Measurements from ENCODE around the gene TBC1D10B. TPM values are rescaled to one million over a fixed set of nuclear protein-coding genes. Genes with fewer than 3 reads are reported as not detected.
A peak's percentile ranks its signal among the peaks of the same experiment; 100 is the strongest.

TBC1D10B gene
- polyA plus RNA-seq (ENCODE audit: low read depth in 6 of 6), result 10 to 100 TPM in 3 of 6 donors, 1 to 10 TPM in 3; 6.2 to 16.9 (median 9.7) TPM

- no peaks in the 10 kb centered on the region for H3K9me3 Mint-ChIP-seq
- peak within 1 kb of the TSS; percentile 80 to 95 (median 90) for H3K4me3 Mint-ChIP-seq
- H3K4me1 Mint-ChIP-seq, result peaks cover 35 to 53% (median 53%) of the 10 kb centered on the region in 3 donors
- DNase-seq, result peak; percentile 100
- no peaks in the 10 kb centered on the region for H3K27me3 Mint-ChIP-seq
- peak; percentile 80 to 86 for ATAC-seq (ENCODE audit: low read depth in 2 of 2)
- H3K27ac Mint-ChIP-seq, result peak within 1 kb of the TSS; percentile 60 to 99 (median 89)
- H3K36me3 Mint-ChIP-seq, result no peaks in the 10 kb centered on the region
Measured at GRCh38 chr16:30370456-30371247, at the start of gene TBC1D10B. TBC1D10B (minus strand) TSS chr16:30370494; CDS start chr16:30370183, 311 bp downstream.

DNA sequence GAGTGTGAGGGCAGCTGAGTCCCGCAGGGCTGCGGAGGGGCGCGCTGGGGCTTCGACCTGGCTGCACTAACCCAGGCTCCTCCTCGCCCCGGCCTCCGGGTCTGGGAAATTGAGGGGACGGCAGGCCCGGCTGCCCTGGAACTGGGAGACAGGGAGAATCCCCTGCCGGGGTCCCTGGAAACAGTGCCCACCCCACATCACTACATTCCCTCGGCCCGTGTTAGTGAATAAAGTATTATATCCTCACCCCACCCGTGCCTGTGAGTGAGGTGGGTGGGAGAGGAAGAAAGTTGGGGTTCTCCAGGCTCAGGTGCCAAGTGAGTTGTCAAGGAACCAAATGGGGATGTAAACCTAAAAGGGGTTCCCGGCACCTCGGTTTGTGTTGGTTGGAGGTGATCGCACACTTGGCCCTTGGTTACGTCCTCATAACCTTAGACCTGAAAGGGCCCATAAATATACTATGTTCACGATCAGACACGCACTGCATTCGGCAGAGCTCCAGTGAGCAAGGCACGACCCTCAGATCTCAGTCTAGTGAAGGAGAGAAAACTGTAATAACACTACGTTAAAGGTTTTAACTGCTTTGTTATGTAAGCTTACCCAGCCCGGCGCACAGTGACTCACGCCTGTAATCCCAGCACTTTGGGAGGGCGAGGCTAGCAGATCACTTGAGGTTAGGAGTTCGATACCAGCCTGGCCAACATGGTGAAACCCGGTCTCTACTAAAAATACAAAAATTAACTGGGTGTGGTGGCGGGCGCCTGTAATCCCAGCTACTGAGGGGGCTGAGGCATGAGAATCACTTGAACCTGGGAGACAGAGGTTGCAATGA is 48.3 kb upstream of the TBC1D10B start:
- peaks cover 4 to 26% (median 16%) of the 10 kb centered on the region in 3 donors for H3K4me1 Mint-ChIP-seq
- peak overlapping the region in 5 of 6 donors; percentile 20 to 88 (median 75) for H3K27ac Mint-ChIP-seq
- ATAC-seq (ENCODE audit: low read depth in 2 of 2) (no peak), DNase-seq (no peak)
- H3K9me3 Mint-ChIP-seq, result no peaks in the 10 kb centered on the region
- H3K27me3 Mint-ChIP-seq, result no peaks in the 10 kb centered on the region
- peak overlapping the region; percentile 52 to 77 (median 73) for H3K4me3 Mint-ChIP-seq
- H3K36me3 Mint-ChIP-seq, result peaks cover 0 to 14% of the 10 kb centered on the region in 2 donors

DNA sequence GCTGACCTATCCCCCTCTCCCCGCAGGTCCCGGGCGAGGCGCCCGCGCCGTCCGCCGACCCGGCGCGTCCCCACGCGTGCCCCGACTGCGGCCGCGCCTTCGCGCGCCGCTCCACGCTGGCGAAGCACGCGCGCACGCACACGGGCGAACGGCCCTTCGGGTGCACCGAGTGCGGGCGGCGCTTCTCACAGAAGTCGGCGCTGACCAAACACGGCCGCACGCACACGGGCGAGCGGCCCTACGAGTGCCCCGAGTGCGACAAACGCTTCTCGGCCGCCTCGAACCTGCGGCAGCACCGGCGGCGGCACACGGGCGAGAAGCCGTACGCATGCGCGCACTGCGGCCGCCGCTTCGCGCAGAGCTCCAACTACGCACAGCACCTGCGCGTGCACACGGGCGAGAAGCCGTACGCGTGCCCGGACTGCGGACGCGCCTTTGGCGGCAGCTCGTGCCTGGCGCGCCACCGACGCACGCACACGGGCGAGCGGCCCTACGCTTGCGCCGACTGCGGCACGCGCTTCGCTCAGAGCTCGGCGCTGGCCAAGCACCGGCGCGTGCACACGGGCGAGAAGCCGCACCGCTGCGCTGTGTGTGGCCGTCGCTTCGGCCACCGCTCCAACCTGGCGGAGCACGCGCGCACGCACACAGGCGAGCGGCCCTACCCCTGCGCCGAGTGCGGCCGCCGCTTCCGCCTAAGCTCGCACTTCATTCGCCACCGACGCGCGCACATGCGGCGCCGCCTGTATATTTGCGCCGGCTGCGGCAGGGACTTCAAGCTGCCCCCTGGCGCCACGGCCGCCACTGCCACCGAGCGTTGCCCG is 47.4 kb upstream of the TBC1D10B start:
- H3K9me3 Mint-ChIP-seq, result no peaks in the 10 kb centered on the region
- H3K36me3 Mint-ChIP-seq, result peaks cover 0 to 14% of the 10 kb centered on the region in 2 donors
- peak; percentile 83 for DNase-seq
- H3K4me1 Mint-ChIP-seq, result peaks cover 4 to 26% (median 16%) of the 10 kb centered on the region in 3 donors
- peak; percentile 88 to 90 for ATAC-seq (ENCODE audit: low read depth in 2 of 2)
- peak overlapping the region in 2 of 6 donors; percentile 20 to 88 for H3K27ac Mint-ChIP-seq
- H3K27me3 Mint-ChIP-seq, result no peaks in the 10 kb centered on the region
- H3K4me3 Mint-ChIP-seq, result peak overlapping the region; percentile 30 to 84 (median 74)

- ATAC-seq (ENCODE audit: low read depth in 2 of 2), result no peak
- DNase-seq, result no peak
- peaks cover 4 to 26% (median 16%) of the 10 kb centered on the region in 3 donors for H3K4me1 Mint-ChIP-seq
Measured at GRCh38 chr16:30416624-30417528, 46.6 kb upstream of the TBC1D10B start.

DNA sequence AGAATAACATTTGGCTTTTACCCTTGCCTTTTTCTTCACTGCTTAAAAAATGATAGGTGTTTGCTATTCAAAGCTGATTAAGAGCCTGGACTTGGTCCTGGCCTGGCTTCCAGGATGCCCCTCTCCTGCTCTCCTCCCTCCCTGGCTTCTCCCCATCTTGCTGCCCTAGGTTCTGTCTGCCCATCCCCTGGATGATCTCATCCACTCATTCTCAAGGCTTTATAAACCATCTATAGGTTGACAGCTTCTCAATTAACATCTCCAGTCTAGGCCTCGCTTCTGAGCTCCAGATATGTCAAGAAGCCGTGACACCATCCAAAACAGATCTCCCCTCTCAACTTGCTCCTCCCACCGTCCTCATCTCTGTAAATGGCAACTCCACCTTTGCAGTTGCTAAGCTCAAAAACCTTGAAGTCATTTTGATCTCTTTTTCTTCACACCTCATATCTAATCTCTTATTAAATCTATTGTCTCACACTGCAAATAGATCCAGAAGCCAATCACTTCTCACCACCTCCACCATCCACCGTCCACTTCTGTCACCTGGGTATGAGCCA is 45.8 kb upstream of the TBC1D10B start:
- H3K27me3 Mint-ChIP-seq, result no peaks in the 10 kb centered on the region
- no peaks in the 10 kb centered on the region for H3K9me3 Mint-ChIP-seq
- peak overlapping the region in 1 of 6 donors; percentile 54 for H3K27ac Mint-ChIP-seq
- no peak for ATAC-seq (ENCODE audit: low read depth in 2 of 2)
- H3K4me3 Mint-ChIP-seq, result peak overlapping the region in 4 of 8 donors; percentile 11 to 79 (median 62)
- peaks cover 0 to 17% of the 10 kb centered on the region in 2 donors for H3K36me3 Mint-ChIP-seq
- H3K4me1 Mint-ChIP-seq, result peaks cover 4 to 26% (median 16%) of the 10 kb centered on the region in 3 donors
- no peak for DNase-seq

More at GRCh38 chr16:30416624-30417528, 46.6 kb upstream of the TBC1D10B start:
- no peaks in the 10 kb centered on the region for H3K9me3 Mint-ChIP-seq
- H3K27ac Mint-ChIP-seq, result peak overlapping the region in 3 of 6 donors; percentile 13 to 78 (median 75)
- no peaks in the 10 kb centered on the region for H3K27me3 Mint-ChIP-seq
- peaks cover 0 to 19% of the 10 kb centered on the region in 2 donors for H3K36me3 Mint-ChIP-seq
- peak overlapping the region; percentile 33 to 86 (median 70) for H3K4me3 Mint-ChIP-seq

DNA sequence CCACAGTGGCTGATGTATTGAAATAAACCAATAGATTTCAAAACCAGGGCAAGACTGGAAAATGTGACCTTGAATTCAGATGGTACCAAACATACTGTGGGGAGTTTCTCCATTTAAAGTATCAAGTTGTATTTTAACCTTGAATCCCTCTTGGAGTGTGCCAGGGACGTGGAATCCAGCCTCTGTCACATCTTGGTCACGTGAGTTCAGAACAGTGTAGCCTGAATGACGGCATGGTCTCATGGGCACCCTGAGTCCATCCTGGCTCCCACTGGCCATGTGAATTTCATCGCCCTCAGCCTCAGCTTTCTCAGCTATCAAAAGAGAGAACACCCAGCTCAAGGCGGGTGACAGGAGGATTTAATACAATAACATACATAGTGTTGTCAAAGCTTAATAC is 43.9 kb upstream of the TBC1D10B start:
- DNase-seq, result no peak
- H3K36me3 Mint-ChIP-seq, result peaks cover 0 to 6% of the 10 kb centered on the region in 2 donors

DNA sequence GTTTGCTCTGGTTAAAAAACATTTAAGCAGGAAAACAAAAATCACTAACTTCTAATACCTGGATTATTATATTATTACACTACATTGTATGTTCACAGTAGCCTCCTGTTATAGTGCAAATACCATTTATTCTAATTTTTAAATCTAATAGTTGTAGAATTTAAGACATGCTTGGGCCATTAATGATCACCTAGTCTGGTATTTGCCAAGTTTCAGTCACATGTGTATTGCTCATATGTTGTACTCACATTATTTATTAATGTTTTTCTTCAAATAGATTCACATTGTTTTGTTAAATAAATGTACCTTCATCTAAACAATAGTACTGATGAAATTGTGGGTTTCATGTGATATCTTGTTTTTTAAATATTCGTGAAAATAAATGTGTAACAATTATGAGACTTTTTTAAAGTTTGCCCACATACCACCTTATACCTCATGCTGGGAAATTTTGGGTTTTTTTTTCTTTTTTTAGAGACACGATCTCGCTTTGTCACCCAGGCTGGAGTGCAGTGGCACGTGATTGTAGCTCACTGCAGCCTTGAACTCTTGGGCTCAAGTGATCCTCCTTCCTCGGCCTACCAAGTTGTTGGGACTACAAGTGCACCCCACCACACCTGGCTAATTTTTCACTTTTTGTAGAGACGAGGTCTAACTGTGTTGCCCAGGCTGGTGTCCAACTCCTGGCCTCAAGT is 43.0 kb upstream of the TBC1D10B start:
- H3K36me3 Mint-ChIP-seq, result peaks cover 0 to 6% of the 10 kb centered on the region in 2 donors
- H3K27ac Mint-ChIP-seq, result peak overlapping the region in 2 of 6 donors; percentile 42 to 83
- H3K27me3 Mint-ChIP-seq, result no peaks in the 10 kb centered on the region
- H3K9me3 Mint-ChIP-seq, result no peaks in the 10 kb centered on the region
- H3K4me1 Mint-ChIP-seq, result peaks cover 14 to 34% (median 21%) of the 10 kb centered on the region in 3 donors
- peak overlapping the region in 1 of 8 donors; percentile 18 for H3K4me3 Mint-ChIP-seq
- ATAC-seq (ENCODE audit: low read depth in 2 of 2), result no peak
- no peak for DNase-seq

More for the DNA sequence above, 43.9 kb upstream of the TBC1D10B start:
- ATAC-seq (ENCODE audit: low read depth in 2 of 2), result no peak
- no peak overlapping the region for H3K27ac Mint-ChIP-seq
- peaks cover 8 to 34% (median 12%) of the 10 kb centered on the region in 3 donors for H3K4me1 Mint-ChIP-seq
- no peaks in the 10 kb centered on the region for H3K9me3 Mint-ChIP-seq
- no peak overlapping the region for H3K4me3 Mint-ChIP-seq
- no peaks in the 10 kb centered on the region for H3K27me3 Mint-ChIP-seq

GRCh38 chr16:30409125-30410060 is 39.1 kb upstream of the TBC1D10B start:
- H3K27me3 Mint-ChIP-seq, result no peaks in the 10 kb centered on the region
- no peaks in the 10 kb centered on the region for H3K9me3 Mint-ChIP-seq
- H3K4me1 Mint-ChIP-seq, result peaks cover 18 to 32% (median 25%) of the 10 kb centered on the region in 3 donors
- ATAC-seq (ENCODE audit: low read depth in 2 of 2) (peak; percentile 62 to 67), DNase-seq (peak; percentile 90)
- peak overlapping the region; percentile 30 to 87 (median 75) for H3K4me3 Mint-ChIP-seq
- H3K36me3 Mint-ChIP-seq, result peaks cover 0 to 6% of the 10 kb centered on the region in 2 donors
- peak overlapping the region in 5 of 6 donors; percentile 28 to 87 (median 76) for H3K27ac Mint-ChIP-seq

- Mint-ChIP-seq H3K27me3 (no peaks in the 10 kb centered on the region), H3K4me1 (peaks cover 22 to 30% (median 28%) of the 10 kb centered on the region in 3 donors), H3K4me3 (peak overlapping the region; percentile 76 to 97 (median 84)), H3K36me3 (peaks cover 0 to 6% of the 10 kb centered on the region in 2 donors), H3K27ac (peak overlapping the region in 3 of 6 donors; percentile 43 to 85 (median 80)), H3K9me3 (no peaks in the 10 kb centered on the region)
- DNase-seq (no peak), ATAC-seq (ENCODE audit: low read depth in 2 of 2) (no peak)
Measured at GRCh38 chr16:30407804-30408534, 37.7 kb upstream of the TBC1D10B start.

Measured in naive B cell (primary cell).